ENCODE measurements around the gene LRP1-AS. TPM values are rescaled to one million over a fixed set of nuclear protein-coding genes. Genes with fewer than 3 reads are reported as not detected.
A peak's percentile ranks its signal among the peaks of the same experiment; 100 is the strongest.

The LRP1-AS gene
- total RNA-seq, 4 donors from 2014 or later: not detected

DNA sequence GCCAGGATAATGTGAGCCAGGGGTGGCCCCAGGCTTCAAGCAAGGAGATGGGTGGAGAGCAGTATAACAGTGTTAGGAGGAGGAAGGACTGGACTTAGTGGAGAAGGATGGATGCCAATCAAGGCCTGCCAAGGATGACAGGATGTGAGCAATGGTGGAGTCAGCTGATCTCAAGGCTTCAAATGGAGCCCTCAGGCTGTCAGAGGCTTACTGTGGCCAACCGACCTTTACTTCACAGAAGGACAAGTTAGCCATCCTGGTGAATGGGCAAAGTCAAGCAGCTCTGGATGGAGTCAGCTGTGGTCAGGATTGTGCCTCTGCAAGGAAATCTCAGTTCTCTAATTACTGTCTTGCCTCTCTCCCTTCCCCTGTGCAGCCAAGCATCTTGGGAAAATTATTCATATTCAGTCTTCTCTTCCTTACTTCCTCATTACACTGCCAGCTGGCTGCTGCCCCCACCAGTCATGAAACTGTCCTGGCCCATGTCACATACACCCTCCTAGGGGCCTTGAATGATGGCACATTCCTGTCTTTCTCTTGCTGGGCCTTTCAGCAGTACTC is 28.6 kb downstream of the LRP1-AS start:
- WGBS: 100% methylated on average over 1 of the region's 1 CpG
- H3K27me3 ChIP-seq: no peaks in the 10 kb centered on the region
- intact Hi-C loops (cut with DNase I): no loop called here
- H3K27ac ChIP-seq (replicated peaks in 1 of 4): peak overlapping the region in 1 of 4 donors; percentile 40
- H3K36me3 ChIP-seq: no peaks in the 10 kb centered on the region
- TF ChIP-seq POLR2AphosphoS5 (IDR thresholded peaks at IDR 0.05) (no peak), POLR2A (IDR thresholded peaks at IDR 0.05; ENCODE audit: low read depth) (no peak)
- TF ChIP-seq, protein P1, sequence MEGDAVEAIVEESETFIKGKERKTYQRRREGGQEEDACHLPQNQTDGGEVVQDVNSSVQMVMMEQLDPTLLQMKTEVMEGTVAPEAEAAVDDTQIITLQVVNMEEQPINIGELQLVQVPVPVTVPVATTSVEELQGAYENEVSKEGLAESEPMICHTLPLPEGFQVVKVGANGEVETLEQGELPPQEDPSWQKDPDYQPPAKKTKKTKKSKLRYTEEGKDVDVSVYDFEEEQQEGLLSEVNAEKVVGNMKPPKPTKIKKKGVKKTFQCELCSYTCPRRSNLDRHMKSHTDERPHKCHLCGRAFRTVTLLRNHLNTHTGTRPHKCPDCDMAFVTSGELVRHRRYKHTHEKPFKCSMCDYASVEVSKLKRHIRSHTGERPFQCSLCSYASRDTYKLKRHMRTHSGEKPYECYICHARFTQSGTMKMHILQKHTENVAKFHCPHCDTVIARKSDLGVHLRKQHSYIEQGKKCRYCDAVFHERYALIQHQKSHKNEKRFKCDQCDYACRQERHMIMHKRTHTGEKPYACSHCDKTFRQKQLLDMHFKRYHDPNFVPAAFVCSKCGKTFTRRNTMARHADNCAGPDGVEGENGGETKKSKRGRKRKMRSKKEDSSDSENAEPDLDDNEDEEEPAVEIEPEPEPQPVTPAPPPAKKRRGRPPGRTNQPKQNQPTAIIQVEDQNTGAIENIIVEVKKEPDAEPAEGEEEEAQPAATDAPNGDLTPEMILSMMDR (IDR thresholded peaks at IDR 0.05): no peak
- no peak overlapping the region for H3K4me3 ChIP-seq
- H3K9me3 ChIP-seq: no peaks in the 10 kb centered on the region
- no peak for DNase-seq (ENCODE audit: extremely low spot score)
- H3K4me1 ChIP-seq: peaks cover 0 to 7% (median 0%) of the 10 kb centered on the region in 4 donors

DNA sequence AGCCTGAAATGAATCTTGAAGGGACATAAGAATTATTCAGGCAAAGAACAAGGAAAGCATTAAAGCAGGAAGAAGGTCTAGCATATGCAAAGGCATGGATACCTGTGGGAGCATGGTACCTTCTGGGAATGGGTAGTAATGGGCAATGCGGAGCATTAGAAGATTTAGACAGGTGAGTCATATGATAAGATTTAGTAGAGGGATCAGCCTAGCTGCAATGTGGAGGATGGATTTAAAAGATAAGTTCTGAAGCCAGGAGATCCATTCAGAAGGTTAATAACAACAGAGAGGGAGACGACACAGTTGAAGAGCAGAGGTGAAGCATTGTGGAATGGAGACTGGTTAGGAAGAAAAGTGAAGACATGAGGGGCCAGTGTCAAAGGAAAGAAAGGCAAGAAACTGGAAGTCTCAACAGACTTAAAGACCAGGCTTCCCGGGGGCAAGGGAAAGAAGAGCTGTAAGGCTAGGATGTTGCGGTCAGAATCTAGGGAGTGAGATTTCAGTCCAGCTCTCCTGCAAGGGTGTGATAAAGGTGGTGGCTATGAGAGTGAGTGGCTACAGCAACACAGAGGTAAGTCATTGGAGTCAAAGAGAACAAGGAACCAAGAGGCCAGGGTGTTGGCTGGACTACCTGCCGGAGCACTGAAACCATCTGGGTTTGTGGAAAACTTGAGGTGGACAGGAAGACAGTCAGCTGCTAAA is 30.7 kb downstream of the LRP1-AS start:
- WGBS: 94% methylated on average over 5 of the region's 5 CpGs
- Histone ChIP-seq H3K27ac (replicated peaks in 1 of 4) (no peak overlapping the region), H3K36me3 (no peaks in the 10 kb centered on the region), H3K4me1 (peaks cover 4 to 15% (median 10%) of the 10 kb centered on the region in 4 donors), H3K4me3 (no peak overlapping the region), H3K9me3 (no peaks in the 10 kb centered on the region), H3K27me3 (no peaks in the 10 kb centered on the region)
- DNase-seq (ENCODE audit: extremely low spot score): no peak
- TF ChIP-seq, protein P1 (IDR thresholded peaks at IDR 0.05): no peak
- no peak for TF ChIP-seq EP300 (IDR thresholded peaks at IDR 0.05)
- TF ChIP-seq POLR2AphosphoS5 (IDR thresholded peaks at IDR 0.05): no peak
- TF ChIP-seq POLR2A (IDR thresholded peaks at IDR 0.05; ENCODE audit: low read depth): no peak
- intact Hi-C loops (cut with DNase I): no loop called here

DNA sequence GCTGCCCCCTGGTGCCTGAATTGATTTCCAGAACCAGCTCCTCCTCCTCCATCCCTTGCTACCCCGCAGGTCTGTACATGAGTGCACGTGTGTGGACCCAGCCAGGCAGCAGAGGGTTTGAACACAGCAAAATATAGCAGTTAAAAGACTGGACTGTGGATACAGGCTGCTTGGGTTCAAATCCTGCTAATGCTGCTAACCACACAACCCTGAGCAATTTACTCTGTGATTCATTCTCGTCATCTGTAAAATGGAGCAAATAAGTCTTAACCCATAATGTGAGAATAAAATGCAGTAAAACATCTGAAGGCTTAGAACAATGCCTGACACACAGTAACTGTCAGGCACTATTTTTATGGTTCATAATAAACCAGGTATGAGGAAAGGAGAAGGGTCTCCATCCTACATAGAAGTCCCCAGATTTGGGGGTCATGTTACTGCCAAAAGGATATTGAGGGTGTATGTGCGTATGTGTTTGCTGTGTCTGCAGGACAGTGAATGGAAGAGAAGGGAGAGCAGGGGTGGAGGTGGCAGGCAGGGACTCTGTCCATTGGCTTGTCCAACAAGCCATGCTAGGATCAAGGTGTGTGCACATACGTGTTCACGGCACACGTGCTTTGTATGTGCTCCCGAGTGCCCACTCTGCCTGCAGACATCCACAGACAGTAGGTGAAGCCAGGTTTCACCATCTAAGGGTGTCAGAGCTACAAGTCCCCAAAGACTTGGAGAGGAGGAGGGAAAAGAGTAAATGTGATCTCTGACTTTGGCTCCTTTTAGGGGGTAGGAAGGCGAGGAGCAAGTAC is 34.7 kb downstream of the LRP1-AS start:
- no peak for TF ChIP-seq POLR2AphosphoS5 (IDR thresholded peaks at IDR 0.05)
- TF ChIP-seq, protein P1 (IDR thresholded peaks at IDR 0.05): peak in 2 of 3 experiments; percentile 84 to 87
- peaks cover 0 to 8% (median 7%) of the 10 kb centered on the region in 4 donors for H3K36me3 ChIP-seq
- H3K27ac ChIP-seq (replicated peaks in 1 of 4): peak overlapping the region; percentile 98 to 99 (median 98)
- no peaks in the 10 kb centered on the region for H3K9me3 ChIP-seq
- WGBS: 56% methylated on average over 9 of the region's 9 CpGs
- intact Hi-C loops (cut with DNase I): loop anchor here (1.0 to 5.0 kb wide), 2 partner anchors 43 to 105 kb away; partner anchors contain the start of gene ZBTB39
- no peaks in the 10 kb centered on the region for H3K27me3 ChIP-seq
- H3K4me1 ChIP-seq: peaks cover 17 to 41% (median 37%) of the 10 kb centered on the region in 4 donors
- no peak for DNase-seq (ENCODE audit: extremely low spot score)
- peak overlapping the region; percentile 67 to 82 (median 76) for H3K4me3 ChIP-seq

DNA sequence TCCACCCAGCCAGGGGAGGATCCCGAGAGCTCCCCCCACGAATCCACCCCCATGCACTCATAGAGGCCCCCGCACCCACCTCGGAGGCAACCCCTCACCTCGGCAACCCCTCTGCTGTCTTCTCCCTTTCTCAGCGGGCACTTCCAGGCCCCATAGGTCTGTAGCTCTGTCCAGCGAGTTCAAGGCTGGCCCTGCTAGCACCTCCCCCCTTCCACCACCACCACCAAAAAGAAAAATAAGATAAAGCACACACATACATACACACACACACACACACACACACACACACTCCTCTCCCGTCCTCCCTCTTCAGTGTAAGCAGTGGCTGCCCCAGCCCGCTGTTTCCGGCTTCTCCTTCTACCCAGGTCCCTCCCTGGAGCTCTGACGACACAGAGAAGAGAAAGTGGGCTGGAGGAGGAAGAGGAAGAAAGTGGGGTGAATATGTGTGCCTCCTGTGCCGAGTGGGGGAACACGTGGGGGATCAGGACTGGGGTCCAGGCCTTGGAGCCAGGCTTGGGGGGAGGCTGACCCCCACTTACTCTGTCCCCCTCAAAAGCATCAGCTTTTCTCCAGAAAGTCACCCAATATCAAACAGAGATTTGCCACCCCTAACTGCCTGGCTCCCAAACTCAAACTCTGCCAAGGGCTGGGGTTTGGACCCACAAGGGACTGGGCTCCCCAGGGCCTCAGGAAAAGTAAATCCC is 36.2 kb downstream of the LRP1-AS start, which contains the start of gene STAT6:
STAT6 (minus strand) TSS at position 332 of the 704 bp plus-strand sequence. CDS start 3,084 bp downstream, outside the sequence.
- Histone ChIP-seq H3K36me3 (peaks cover 6 to 23% (median 22%) of the 10 kb centered on the region in 4 donors), H3K4me1 (peaks cover 17 to 56% (median 50%) of the 10 kb centered on the region in 4 donors), H3K27me3 (no peaks in the 10 kb centered on the region), H3K9me3 (no peaks in the 10 kb centered on the region), H3K27ac (replicated peaks in 1 of 4) (peak within 1 kb of the TSS; percentile 98 to 99 (median 98)), H3K4me3 (peak within 1 kb of the TSS; percentile 67 to 82 (median 76))
- WGBS: under 1% methylated on average over 13 of the region's 13 CpGs
- DNase-seq (ENCODE audit: extremely low spot score): peak; percentile 96
- intact Hi-C loops (cut with DNase I): loop anchor here (2.0 to 5.0 kb wide), 2 partner anchors 22 to 104 kb away; partner anchors contain the start of genes NAB2 and ZBTB39
- TF ChIP-seq POLR2A (IDR thresholded peaks at IDR 0.05; ENCODE audit: low read depth) (peak; percentile 38), POLR2AphosphoS5 (IDR thresholded peaks at IDR 0.05) (no peak), EP300 (IDR thresholded peaks at IDR 0.05) (no peak)
- TF ChIP-seq, protein P1 (IDR thresholded peaks at IDR 0.05): no peak
